Activated CD4-positive, alpha-beta T cell treated with anti-CD3 and anti-CD28 coated beads, Interleukin-2, Interleukin-4, amounts not matched to agents 100 ng/mL and 50 ng/mL, durations not matched to agents 16 hours and 8 hours (primary cell): ENCODE data around the gene HJV.

Source experiments
- DNase-seq: peaks from one replicate; pipeline ENCODE4 v3.0.0-alpha.2; 2020; ENCODE audit warnings: low spot score

Gene HJV

DNA sequence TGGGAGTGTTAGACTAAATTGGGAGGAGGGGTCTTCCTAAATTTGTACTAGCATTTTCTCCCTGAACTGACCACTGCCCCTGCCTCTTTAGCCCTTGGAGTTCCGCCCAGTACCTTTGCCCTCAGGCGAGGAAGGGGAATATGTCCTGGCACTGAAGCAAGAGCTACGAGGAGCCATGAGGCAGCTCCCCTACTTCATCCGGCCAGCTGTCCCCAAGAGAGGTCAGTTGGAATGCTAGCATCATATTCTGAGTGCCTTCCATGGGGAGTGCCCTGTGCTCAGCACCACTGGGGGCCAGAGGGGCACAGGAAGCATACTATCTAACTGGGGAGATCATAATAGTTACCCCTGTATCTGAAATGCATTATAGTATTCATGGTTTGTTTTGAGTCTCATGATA lies 46.3 kb downstream of the HJV start:
- DNase-seq: no peak

DNA sequence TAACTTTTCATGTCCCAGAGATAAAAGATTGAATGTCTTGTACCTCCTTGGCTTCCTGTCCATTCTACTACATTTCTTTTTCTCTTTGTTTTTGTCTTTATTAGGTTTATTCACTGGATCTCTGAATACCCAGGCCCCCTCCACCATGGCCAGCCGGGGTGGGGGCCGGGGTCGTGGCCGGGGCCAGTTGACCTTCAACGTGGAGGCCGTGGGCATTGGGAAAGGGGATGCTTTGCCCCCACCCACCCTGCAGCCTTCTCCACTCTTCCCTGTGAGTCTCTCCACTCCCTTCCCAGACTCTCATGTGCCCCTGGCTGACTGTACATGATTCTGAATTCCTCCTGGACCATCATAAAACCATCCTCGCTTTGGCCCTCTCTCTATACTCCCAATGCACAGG lies 46.8 kb downstream of the HJV start:
- DNase-seq: no peak

DNA sequence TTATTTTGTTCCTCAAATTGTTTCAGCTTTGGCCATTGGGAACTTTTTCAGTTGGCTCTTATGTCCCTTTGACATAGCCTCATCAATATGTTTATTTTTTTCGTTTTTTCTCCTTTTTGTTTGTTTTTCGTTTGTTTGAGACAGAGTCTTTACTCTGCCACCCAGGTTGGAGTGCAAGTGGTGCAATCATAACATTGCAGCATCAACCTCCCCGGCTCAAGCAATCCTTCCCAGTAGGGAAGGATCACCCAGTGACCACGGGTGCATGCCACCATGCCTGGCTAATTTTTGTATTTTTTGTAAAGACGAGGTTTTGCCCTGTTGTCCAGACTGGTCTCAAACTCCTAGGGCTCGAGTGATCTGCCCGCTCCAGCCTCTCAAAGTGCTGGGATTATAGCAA lies 49.0 kb downstream of the HJV start:
- no peak for DNase-seq
